Measurements from ENCODE around the gene METTL6.
"Not testable (repeated sequence)": the region's sequence is repeated elsewhere in the genome, so short reads cannot be mapped to it uniquely, and the experiment has no call there.

Gene METTL6

DNA sequence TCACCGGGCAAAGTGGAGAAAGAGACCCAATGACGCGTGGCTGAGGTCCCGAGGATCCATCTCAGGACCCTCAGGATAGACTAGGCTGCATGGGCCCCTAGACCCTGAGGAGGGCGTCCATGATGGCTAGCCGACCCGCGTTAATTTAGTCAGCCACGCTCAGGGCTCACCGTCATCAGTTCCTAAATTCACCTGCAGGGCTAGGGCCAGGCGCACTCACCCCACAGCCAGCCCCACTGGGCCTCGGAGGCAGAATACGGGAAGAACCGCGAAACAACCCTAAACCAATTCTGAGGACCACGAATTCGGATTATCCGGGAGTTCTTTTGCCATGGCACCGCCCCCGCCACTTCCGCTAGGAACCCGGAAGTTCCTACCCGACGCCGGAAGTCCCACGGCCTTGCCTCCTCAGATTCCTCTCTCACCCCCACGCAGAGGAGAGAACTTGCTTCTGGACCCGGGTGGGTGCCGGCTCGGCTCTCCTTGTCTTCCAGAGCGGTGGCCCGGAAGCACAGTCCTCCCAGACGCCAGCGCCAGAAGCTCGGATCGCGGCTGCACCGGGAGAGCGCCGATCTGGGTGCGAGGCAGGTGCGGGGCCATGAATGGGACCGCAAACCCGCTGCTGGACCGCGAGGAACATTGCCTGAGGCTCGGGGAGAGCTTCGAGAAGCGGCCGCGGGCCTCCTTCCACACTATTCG lies at the start of gene METTL6, which contains the start of gene EAF1:
TSS of gene METTL6 (minus strand) at position 363 of the 699 bp plus-strand sequence. CDS start 1,033 bp downstream, outside the sequence.
TSS of gene EAF1 (plus strand) at position 417 of the 699 bp plus-strand sequence. CDS start at position 599, 182 bp downstream.
- DNase-seq, result peak in 55 of 56 donors; percentile 26 to 88 (median 71)

DNA sequence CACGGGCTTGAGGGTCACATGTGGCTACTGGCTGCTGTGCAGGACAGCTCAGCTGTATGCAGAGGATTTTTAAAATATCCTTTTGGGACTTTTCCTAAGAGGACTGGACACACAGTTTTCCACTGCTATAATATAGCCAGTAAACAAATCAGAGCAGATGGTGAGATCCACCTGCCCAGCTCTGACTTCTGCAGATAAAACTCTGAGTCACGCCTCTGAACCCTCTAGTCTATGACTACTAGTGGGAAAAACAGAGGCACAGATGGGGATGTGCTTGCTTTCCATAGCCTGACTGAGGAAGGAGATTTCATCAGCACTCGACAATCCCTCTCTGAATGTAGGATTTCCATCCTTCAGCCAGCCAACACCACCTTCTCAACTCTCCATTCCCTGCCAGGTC lies 49.0 kb upstream of the METTL6 start:
- DNase-seq, result no peak

- DNase-seq, result no peak
These were observed 47.8 kb upstream of the METTL6 start for GRCh38 chr3:15475161-15475560.

GRCh38 chr3:15471861-15472260 lies 44.5 kb upstream of the METTL6 start:
- DNase-seq, result no peak

DNA sequence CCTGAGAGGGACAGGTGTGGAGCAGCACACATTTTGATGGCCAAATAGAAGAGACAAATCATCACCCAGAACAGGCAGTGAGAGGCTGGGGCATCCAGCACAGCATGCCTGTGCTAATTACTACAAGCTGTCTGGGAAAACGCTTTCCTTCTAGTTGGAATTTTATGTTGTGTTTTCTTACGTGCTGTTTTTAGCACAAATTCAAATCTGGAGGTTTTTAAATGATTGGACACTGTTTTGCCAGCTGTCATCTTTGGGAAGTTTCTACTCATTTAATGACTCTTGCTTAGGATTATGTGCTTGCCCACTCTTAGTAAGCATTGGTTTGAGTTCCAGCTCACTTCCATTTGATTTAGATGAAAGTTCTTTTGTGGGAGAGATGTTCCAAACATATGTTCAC lies 43.5 kb upstream of the METTL6 start:
- DNase-seq, result no peak

DNA sequence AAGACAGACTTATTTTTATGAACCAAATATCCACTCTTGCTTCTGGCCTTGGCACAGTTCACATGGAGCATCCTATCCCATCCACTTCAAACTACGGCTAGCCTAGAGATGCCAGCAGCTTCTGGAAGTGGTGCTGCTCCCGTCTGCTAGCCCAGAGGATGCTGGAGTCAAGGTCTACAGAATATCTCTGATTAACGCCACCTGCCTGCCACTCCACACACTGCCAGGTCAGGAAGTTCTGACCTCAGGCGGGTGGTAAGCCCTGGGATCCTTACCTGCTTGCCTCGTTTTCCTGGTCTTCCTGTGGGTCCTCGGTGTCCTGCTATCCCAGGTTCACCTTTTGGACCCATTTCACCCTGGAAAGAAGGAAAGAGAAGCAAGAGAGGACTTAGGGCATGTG lies 42.9 kb upstream of the METTL6 start:
- no peak for DNase-seq

GRCh38 chr3:15467227-15468181 lies 40.2 kb upstream of the METTL6 start:
- no peak for DNase-seq

DNA sequence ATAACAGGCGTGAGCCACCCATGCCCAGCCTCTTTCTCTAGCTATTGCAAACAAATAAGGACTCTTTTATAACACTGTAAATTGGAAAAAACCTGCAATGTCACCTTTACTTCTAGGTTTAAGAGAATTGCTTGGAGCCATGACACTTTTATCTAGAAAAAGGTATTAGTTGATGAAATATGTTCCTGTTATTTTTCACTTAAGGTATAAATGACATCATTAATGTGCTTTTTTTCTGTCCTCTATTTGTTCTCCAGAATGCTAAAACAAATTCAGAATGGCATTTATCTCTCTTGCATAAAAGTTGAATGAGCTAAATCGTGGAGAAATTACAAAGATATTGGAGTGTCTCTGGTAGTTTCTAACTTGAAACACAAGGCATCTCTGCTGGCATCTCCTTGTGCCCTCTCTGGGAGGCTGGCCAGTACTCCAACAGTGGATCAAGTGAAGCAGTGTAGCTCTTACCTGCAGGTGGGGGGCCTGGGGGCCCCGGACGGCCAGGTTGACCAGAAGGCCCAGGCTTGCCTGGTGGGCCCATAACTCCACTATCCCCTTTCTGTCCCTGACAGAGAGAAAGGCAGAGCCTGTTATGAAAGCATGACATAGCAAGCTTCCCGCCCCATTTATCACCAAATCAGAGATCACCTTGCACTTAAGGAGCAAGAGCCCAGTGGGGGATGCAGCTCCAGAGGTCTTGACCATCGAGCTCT lies 38.7 kb upstream of the METTL6 start:
- no peak for DNase-seq

DNA sequence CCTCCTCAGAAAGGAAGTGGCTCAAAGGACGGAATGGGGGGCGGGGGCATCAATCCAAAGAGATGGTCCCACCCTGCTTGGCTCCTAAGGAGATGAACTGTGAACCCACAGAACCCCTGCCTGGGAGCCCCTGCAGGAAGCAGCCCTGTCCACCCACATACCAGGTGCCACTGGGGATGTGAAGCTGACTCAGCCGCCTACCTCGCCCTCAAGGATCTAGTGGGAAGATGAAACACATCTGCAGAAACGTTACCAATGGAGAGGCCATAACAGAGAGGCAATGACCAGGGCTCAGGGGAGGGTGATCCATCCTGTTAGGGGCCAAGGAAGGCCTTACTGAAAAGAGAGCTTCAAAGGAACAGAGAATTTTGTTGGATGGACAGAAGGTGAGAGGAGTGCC lies 35.1 kb upstream of the METTL6 start:
- DNase-seq, result no peak

DNA sequence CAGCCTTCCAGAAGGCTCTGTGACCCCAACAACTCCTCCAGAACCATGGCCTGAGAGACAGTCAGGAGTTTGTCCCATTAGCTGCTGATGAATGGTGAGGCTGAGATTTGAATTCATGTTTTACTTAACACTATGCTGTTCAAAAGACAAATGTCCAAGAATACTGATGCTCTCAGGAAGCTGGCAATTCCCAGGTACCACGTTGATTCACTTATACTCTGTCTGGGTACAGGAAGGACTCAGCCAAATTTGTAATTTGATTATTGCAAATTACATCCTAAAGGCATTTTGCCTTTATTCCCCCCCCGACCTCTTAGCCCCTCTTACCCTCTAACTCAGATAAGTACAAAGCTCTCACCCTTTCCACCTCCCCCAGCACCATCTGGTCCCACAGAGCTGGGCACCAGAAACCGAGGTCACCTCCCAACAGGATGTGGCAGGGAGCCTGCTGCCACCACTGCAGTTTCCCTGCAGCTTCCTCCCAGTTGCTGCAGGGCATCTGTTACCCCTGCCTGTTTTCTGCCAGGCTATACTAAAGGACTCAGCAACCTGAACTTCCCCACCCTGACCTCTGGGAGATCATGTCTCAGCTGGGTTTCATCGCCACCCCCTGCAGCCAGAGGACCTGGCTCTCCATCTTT lies 33.7 kb upstream of the METTL6 start:
- no peak for DNase-seq

GRCh38 chr3:15458212-15458780 lies 31.0 kb upstream of the METTL6 start:
- DNase-seq, result no peak

DNA sequence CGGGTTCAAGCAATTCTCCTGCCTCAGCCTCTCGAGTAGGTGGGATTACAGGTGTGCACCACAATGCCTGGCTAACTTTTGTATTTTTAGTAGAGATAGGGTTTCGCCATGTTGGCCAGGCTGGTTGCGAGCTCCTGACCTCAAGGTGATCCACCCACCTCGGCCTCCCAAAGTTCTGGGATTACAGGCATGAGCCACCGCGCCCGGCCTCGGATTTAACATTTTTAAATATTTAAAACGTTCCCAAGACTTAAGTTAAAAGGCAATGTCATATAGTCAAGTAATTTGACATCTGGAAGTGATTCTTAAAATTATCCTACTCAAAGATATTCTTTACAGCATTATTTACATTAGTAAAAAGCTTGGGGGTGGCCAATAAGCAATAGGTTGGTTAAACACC lies 29.6 kb upstream of the METTL6 start:
- not testable (repeated sequence) for DNase-seq

DNA sequence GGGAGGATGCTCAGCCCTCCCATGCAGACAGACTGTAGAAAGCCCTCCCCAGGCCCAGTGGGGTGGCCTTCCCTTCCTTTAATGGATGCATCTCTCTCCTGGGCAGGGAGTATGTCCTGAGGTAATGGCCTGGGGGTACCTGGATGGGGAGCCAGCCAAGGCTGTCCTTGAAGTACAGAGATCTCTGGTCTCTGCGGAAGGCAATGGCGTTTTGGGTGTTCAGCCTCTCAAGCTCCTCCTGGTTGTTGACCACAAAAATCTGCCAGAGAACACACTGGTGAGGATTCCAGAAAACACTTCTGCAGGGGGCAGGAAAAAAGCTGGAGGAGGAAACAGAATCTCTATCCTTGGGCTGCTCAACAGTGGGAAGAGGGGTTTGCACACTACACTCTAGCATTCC lies 29.0 kb upstream of the METTL6 start:
- DNase-seq, result no peak

- DNase-seq, result no peak
These were observed 28.4 kb upstream of the METTL6 start for GRCh38 chr3:15455756-15456155.

DNA sequence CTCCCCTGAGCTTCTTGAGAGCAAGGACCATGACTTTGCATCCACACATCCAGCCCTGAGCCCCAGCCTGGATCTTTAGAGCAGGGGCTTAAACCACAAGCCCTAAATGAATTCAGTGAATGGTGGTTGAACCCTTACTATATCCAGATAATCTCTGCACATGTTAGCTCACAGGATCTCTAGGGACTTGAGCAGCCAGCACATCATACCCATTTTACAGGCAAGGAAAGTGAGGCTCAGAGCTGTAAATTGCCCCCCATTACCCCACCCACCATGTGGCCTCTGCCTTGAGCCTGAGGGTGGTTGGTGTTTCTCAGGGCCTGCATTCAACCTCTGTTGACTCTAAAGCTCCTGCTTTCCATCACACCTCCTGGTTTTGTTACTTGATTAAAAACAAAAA lies 27.6 kb upstream of the METTL6 start:
- DNase-seq, result no peak

- no peak for DNase-seq
These were observed 26.8 kb upstream of the METTL6 start for GRCh38 chr3:15453991-15454625.

DNA sequence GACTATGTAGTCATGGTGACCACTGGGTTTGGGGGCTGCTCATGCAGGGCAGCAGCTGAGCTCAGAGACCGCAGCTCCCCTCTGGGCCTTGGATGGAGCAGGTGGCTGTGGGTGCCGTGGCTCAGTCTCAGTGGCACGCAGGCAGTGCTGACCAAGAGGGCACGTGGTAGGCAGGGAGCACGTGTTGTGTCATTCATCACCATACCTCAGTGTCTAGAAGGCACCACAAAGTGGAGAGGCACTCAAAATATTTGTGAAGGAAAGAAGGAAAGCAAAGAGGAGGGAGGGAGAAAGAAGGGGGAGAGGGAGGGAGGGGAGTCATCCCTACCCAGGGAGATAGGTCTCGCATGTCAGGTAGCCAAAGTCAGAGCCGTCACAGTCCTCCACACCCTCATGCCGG lies 26.2 kb upstream of the METTL6 start:
- no peak for DNase-seq

GRCh38 chr3:15452961-15453360 lies 25.6 kb upstream of the METTL6 start:
- no peak for DNase-seq

DNA sequence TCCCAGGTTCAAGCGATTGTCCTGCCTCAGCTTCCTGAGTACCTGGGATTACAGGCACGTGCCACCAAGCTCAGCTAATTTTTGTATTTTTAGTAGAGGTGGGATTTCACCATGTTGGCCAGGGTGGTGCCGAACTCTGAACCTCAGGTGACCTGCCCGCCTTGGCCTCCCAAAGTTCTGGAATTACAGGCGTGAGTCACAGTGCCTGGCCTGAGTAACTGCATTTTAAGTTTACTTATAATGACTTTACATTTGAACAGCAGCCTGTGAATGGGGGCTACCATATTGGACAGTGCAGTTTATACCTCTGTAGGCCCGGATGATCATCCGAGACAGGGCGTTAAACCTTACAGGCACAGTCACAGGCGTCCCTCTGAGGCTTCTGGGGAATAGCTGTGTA lies 24.8 kb upstream of the METTL6 start:
- DNase-seq, result no peak
